Body of pancreas (tissue), 4 donors: ENCODE data around the gene FOXJ3.
A peak's percentile ranks its signal among the peaks of the same experiment; 100 is the strongest.

ENCODE experiments used
- CTCF ChIP-seq, 7 experiments: fragments of 450-650 bp in 4 of 7; fragments of 200-600 bp in 3 of 7; sonication (generic) in 3 of 7; IDR thresholded peaks; one replicate each; pipeline ENCODE4 v1.5.1; 2016 to 2019; ENCODE audit warnings: antibody characterized with exemption in 7 of 7
- POLR2A ChIP-seq, 3 donors: fragments of 450-650 bp; IDR thresholded peaks; one replicate each; pipeline ENCODE4 v1.6.1; 2016; ENCODE audit warnings: antibody characterized with exemption in 3 of 3, mild to moderate bottlenecking in 2 of 3

GRCh38 chr1:42333662-42334239 is 1.3 kb downstream of the FOXJ3 start:
- TF ChIP-seq CTCF (IDR thresholded peaks at IDR 0.05) (peak in 1 of 7 experiments; percentile 13), POLR2A (IDR thresholded peaks at IDR 0.05) (no peak)
